ENCODE measurements around the gene FASTKD3.
A peak's percentile ranks its signal among the peaks of the same experiment; 100 is the strongest.

The FASTKD3 gene

DNA sequence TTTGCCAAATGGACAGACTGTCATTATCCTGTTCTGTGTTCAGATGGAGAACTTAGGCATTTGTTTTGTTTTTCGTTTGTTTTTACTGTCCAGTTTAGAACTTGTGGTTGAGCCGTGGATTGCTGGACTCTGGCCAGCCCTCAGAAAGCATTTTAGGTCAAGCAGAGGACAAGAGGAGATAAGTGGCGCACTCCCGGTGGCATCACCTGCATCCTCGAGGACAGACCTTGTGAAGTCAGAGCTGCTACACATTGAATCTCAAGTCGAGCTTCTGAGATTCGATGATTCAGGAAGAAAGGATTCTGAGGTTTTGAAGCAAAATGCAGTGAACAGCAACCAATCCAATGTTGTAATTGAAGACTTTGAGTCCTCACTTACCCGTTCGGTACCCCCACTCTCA lies 9.0 kb upstream of the FASTKD3 start:
- H3K9ac ChIP-seq (ENCODE audit: low read depth, low read length) = no peak overlapping the region
- peaks cover 51% of the 10 kb centered on the region for H3K36me3 ChIP-seq (ENCODE audit: insufficient read depth, low read length)
- H3K4me1 ChIP-seq (ENCODE audit: control insufficient read depth, insufficient read depth, low read length) = peaks cover 28% of the 10 kb centered on the region
- no peaks in the 10 kb centered on the region for H3K9me3 ChIP-seq (replicated peaks; ENCODE audit: low read length)
- H3K27me3 ChIP-seq (ENCODE audit: control insufficient read depth, insufficient read depth, low read length) = no peaks in the 10 kb centered on the region
- H3K4me2 ChIP-seq (ENCODE audit: low read length) = no peak overlapping the region
- H3K4me3 ChIP-seq (ENCODE audit: low read length) = no peak overlapping the region

DNA sequence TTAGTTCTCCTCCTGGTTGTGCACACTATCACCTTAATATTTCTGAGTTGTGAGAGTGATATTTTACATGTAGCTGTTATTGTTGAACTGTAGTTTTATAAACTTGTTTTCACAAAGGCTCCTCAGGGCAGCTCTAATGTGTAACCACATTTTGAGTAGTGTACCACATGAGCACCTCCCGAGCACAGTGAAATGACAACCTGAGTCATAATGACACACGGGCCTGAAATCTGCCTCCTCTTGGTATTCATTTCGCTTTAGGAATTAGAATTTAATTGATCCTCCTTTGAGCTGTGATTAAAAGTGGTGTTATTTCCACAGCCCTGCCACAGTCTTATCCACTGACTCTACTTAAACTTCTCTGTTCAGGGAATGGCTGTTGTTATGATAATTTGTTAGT lies 8.0 kb upstream of the FASTKD3 start:
- H3K27me3 ChIP-seq (ENCODE audit: control insufficient read depth, insufficient read depth, low read length) = no peaks in the 10 kb centered on the region
- H3K4me3 ChIP-seq (ENCODE audit: low read length) = no peak overlapping the region
- no peaks in the 10 kb centered on the region for H3K9me3 ChIP-seq (replicated peaks; ENCODE audit: low read length)
- H3K9ac ChIP-seq (ENCODE audit: low read depth, low read length) = peak overlapping the region; percentile 7
- H3K36me3 ChIP-seq (ENCODE audit: insufficient read depth, low read length) = peaks cover 55% of the 10 kb centered on the region
- peak overlapping the region; percentile 13 for H3K4me2 ChIP-seq (ENCODE audit: low read length)
- H3K4me1 ChIP-seq (ENCODE audit: control insufficient read depth, insufficient read depth, low read length) = peaks cover 28% of the 10 kb centered on the region

DNA sequence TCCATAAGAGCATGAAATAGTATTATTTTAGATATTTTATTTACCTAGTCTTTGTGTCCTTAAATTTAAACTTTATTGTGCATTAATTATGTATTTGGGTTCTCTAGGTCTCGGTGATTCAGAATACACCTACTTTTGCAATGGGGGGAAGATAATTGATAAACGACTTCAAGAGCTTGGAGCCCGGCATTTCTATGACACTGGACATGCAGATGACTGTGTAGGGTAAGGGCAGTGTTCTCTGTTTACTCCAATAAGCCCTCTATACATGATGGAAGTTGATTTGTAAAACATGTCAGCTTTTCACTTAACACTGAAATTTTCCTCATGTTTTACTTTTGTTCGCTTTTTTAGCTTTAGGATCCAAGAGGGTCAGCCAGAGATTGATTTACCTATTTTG lies 6.3 kb upstream of the FASTKD3 start:
- H3K4me3 ChIP-seq (ENCODE audit: low read length) = no peak overlapping the region
- H3K36me3 ChIP-seq (ENCODE audit: insufficient read depth, low read length) = peaks cover 52% of the 10 kb centered on the region
- no peaks in the 10 kb centered on the region for H3K27me3 ChIP-seq (ENCODE audit: control insufficient read depth, insufficient read depth, low read length)
- H3K9me3 ChIP-seq (replicated peaks; ENCODE audit: low read length) = no peaks in the 10 kb centered on the region
- H3K4me2 ChIP-seq (ENCODE audit: low read length) = no peak overlapping the region
- H3K9ac ChIP-seq (ENCODE audit: low read depth, low read length) = no peak overlapping the region
- H3K4me1 ChIP-seq (ENCODE audit: control insufficient read depth, insufficient read depth, low read length) = peaks cover 34% of the 10 kb centered on the region

DNA sequence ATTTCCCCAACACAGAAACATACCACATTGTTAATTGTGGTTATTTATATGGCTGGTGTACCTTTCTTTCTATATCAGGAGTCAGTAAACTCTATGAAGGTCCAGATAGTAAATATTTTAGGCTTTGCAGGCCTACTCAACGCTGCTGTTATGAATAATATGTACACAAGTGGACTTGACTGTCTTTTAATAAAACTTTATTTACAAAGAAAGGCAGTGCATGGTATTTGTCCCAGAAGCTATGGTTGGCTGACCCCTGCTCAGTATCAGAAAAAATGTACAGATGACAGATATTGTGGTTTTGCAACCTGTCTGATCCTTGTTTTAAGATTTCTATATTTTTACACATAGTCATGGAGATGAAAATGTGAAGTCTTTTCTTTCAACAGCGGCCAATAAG lies 5.8 kb upstream of the FASTKD3 start:
- Histone ChIP-seq H3K4me3 (ENCODE audit: low read length) (no peak overlapping the region), H3K36me3 (ENCODE audit: insufficient read depth, low read length) (peaks cover 47% of the 10 kb centered on the region), H3K27me3 (ENCODE audit: control insufficient read depth, insufficient read depth, low read length) (no peaks in the 10 kb centered on the region), H3K4me2 (ENCODE audit: low read length) (no peak overlapping the region), H3K9me3 (replicated peaks; ENCODE audit: low read length) (no peaks in the 10 kb centered on the region), H3K9ac (ENCODE audit: low read depth, low read length) (no peak overlapping the region), H3K4me1 (ENCODE audit: control insufficient read depth, insufficient read depth, low read length) (peaks cover 34% of the 10 kb centered on the region)

DNA sequence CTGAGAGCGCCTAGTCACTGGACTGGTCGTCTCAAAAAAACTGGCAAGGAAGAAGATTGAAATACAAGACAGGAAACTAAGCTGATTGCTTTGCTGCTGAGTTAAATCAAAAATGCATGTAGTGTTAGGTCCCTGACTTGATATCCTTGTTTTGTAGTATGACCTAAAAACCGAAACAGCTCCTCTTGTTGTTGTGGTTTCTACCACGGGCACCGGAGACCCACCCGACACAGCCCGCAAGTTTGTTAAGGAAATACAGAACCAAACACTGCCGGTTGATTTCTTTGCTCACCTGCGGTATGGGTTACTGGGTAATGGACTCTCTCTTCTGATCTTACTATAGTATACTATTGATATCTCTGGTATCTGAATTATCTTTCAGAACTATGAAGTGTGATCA lies 4.4 kb upstream of the FASTKD3 start:
- Histone ChIP-seq H3K4me2 (ENCODE audit: low read length) (no peak overlapping the region), H3K9ac (ENCODE audit: low read depth, low read length) (no peak overlapping the region), H3K9me3 (replicated peaks; ENCODE audit: low read length) (no peaks in the 10 kb centered on the region), H3K27me3 (ENCODE audit: control insufficient read depth, insufficient read depth, low read length) (no peaks in the 10 kb centered on the region), H3K4me1 (ENCODE audit: control insufficient read depth, insufficient read depth, low read length) (peaks cover 28% of the 10 kb centered on the region), H3K4me3 (ENCODE audit: low read length) (no peak overlapping the region), H3K36me3 (ENCODE audit: insufficient read depth, low read length) (peaks cover 42% of the 10 kb centered on the region)

DNA sequence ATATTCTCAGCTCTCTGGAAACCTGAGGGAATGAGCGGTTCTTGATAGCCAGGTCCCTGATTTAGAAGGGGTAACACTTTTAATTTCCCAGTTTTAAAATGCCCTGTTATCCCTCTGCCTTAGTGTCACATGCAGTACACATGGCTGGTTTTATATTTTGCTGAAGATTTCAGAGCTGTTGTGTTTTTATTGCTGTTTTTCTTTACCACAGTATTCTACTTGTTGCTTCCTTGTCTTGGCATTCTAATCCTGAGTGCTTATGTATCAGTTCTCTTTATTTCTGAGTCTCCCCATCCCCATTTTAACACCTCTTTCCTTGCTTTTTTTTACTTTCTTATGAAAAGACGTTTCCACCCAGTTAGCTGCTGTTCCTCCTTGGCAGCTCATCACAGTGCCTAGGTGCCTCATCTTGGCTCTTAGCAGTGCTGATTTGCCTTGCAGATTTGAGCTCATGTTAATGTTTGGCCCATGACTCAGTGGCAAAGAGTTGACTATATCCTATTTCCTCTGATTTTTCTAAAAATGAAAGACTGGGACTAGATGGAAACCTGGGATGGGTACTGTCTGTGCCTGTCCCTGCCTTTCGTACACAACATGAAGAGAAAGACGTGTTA lies 3.8 kb upstream of the FASTKD3 start:
- Histone ChIP-seq H3K9ac (ENCODE audit: low read depth, low read length) (no peak overlapping the region), H3K4me3 (ENCODE audit: low read length) (no peak overlapping the region)

DNA sequence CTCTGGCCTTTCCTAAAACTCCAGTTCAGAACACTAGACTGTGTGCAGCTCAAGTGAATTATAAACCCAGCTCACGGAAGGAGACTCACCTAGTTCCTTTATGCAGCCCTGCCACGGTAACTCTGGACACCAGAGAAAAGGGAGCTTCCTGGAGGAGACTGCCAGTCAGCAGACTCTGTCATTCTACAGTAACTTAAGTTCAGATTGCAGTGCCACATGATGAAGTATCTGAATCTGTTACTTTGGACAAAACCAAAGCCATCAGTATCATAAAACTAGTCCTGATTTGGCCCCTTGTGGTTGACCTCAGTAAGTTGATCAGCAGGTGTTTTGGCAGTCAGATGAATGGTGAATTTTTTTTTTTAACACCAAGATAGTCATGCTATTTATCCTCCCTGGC lies 2.8 kb upstream of the FASTKD3 start:
- peaks cover 19% of the 10 kb centered on the region for H3K4me1 ChIP-seq (ENCODE audit: control insufficient read depth, insufficient read depth, low read length)
- H3K27me3 ChIP-seq (ENCODE audit: control insufficient read depth, insufficient read depth, low read length) = no peaks in the 10 kb centered on the region
- H3K36me3 ChIP-seq (ENCODE audit: insufficient read depth, low read length) = peaks cover 32% of the 10 kb centered on the region
- H3K9ac ChIP-seq (ENCODE audit: low read depth, low read length) = no peak overlapping the region
- no peak overlapping the region for H3K4me3 ChIP-seq (ENCODE audit: low read length)
- no peaks in the 10 kb centered on the region for H3K9me3 ChIP-seq (replicated peaks; ENCODE audit: low read length)
- no peak overlapping the region for H3K4me2 ChIP-seq (ENCODE audit: low read length)

More for the DNA sequence above, 3.8 kb upstream of the FASTKD3 start:
- no peaks in the 10 kb centered on the region for H3K27me3 ChIP-seq (ENCODE audit: control insufficient read depth, insufficient read depth, low read length)
- H3K9me3 ChIP-seq (replicated peaks; ENCODE audit: low read length) = no peaks in the 10 kb centered on the region
- peaks cover 28% of the 10 kb centered on the region for H3K4me1 ChIP-seq (ENCODE audit: control insufficient read depth, insufficient read depth, low read length)
- H3K36me3 ChIP-seq (ENCODE audit: insufficient read depth, low read length) = peaks cover 36% of the 10 kb centered on the region
- no peak overlapping the region for H3K4me2 ChIP-seq (ENCODE audit: low read length)

DNA sequence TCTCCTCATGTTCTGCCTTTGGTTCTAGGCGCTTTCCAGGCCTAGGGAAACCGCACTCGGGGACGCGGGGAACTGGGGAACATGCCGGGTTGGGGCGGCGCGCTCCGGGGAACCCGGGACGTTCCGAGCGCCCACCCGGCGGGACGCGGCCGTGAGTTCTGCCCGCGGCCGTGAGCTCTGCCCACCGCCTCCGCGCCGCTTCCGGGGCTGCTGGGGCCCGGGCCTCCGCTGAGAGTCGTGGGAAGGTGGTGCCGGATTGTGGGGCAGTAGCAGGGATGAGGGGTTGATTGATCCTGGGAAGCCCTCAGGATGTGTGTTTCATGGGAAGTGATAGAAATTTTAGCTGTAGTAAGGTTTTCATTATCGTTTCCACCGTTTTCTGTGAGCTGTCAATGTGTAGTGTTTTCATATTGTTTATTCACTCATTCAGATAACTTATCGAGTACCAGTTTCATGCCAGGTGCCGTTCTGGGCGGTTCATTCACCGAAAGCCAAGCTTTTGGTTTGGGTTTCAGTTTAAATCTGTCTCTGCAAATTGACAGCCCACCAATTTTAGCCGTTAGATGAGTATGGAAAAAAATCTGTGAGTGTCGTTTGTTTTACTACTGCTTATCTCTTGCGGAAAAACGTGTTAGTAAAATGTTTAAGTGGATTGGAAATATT lies 774 bp upstream of the FASTKD3 start:
- Histone ChIP-seq H3K4me3 (ENCODE audit: low read length) (peak overlapping the region; percentile 88), H3K4me1 (ENCODE audit: control insufficient read depth, insufficient read depth, low read length) (peaks cover 13% of the 10 kb centered on the region), H3K4me2 (ENCODE audit: low read length) (peak overlapping the region; percentile 84), H3K27me3 (ENCODE audit: control insufficient read depth, insufficient read depth, low read length) (no peaks in the 10 kb centered on the region), H3K36me3 (ENCODE audit: insufficient read depth, low read length) (peaks cover 15% of the 10 kb centered on the region), H3K9ac (ENCODE audit: low read depth, low read length) (peak overlapping the region; percentile 93), H3K9me3 (replicated peaks; ENCODE audit: low read length) (no peaks in the 10 kb centered on the region)

DNA sequence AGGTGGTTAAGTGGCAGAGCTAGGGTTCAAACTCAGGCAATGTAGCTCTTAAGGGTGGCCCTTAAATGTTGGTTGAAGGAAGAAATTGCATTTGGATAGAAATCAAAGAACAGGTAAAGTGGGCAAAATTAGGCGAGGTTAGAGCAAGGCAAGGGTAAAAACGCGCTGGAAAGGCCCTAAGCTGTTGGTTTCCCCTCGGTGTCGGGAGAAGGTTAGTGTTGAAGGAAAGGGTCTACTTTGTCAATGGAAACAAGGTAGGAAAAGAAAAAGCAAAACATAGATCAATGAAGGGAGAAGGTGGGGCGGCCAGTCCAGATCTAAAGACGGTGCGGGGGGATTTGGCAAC lies 431 bp downstream of the FASTKD3 start:
- H3K36me3 ChIP-seq (ENCODE audit: insufficient read depth, low read length) = peaks cover 15% of the 10 kb centered on the region
- H3K4me3 ChIP-seq (ENCODE audit: low read length) = peak overlapping the region; percentile 88
- H3K9ac ChIP-seq (ENCODE audit: low read depth, low read length) = peak overlapping the region; percentile 93
- H3K4me2 ChIP-seq (ENCODE audit: low read length) = peak overlapping the region; percentile 95
- no peaks in the 10 kb centered on the region for H3K27me3 ChIP-seq (ENCODE audit: control insufficient read depth, insufficient read depth, low read length)
- H3K9me3 ChIP-seq (replicated peaks; ENCODE audit: low read length) = no peaks in the 10 kb centered on the region
- peaks cover 13% of the 10 kb centered on the region for H3K4me1 ChIP-seq (ENCODE audit: control insufficient read depth, insufficient read depth, low read length)

DNA sequence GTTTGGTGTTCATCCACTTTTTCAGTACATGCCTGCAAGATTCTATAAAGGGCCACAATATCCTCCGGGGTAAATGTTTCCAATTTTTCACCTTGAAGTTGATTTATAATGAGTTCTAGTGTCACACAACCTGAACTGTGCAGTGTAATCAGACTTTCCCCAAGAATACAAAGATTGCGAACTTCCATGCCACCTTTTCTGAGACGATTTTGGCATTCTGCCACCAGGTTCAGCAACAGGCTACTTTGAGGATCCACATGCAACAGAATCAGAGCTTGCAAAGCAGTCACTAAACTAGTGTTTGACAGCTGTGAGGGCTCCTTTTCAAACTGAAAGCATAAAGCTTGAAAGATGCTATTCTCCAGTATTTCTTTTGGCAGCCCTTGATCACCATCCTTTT lies 1.6 kb downstream of the FASTKD3 start:
- Histone ChIP-seq H3K27me3 (ENCODE audit: control insufficient read depth, insufficient read depth, low read length) (no peaks in the 10 kb centered on the region), H3K4me2 (ENCODE audit: low read length) (no peak overlapping the region), H3K9ac (ENCODE audit: low read depth, low read length) (no peak overlapping the region), H3K4me3 (ENCODE audit: low read length) (no peak overlapping the region), H3K36me3 (ENCODE audit: insufficient read depth, low read length) (peaks cover 15% of the 10 kb centered on the region), H3K9me3 (replicated peaks; ENCODE audit: low read length) (no peaks in the 10 kb centered on the region), H3K4me1 (ENCODE audit: control insufficient read depth, insufficient read depth, low read length) (peaks cover 13% of the 10 kb centered on the region)

DNA sequence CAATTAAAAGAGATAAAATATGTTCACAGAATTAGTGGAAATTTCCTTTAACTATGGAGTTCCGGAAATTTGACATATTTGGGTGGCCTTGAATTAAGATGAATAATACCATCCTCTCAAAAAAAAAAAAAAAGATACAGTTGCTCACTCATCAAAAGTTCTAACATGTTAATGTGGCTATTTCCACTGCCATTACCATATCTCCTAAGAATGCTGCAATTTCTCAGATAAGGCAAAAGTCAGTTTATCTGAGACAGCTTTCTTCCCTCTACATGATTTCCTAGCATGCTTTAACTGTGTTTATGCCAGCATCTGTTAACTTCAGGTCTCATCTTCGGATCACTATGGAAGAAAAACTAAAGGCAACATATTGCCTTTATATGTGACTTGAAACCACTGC lies 2.6 kb downstream of the FASTKD3 start:
- peaks cover 17% of the 10 kb centered on the region for H3K36me3 ChIP-seq (ENCODE audit: insufficient read depth, low read length)
- H3K9ac ChIP-seq (ENCODE audit: low read depth, low read length) = no peak overlapping the region
- H3K4me3 ChIP-seq (ENCODE audit: low read length) = no peak overlapping the region
- H3K27me3 ChIP-seq (ENCODE audit: control insufficient read depth, insufficient read depth, low read length) = no peaks in the 10 kb centered on the region
- peaks cover 13% of the 10 kb centered on the region for H3K4me1 ChIP-seq (ENCODE audit: control insufficient read depth, insufficient read depth, low read length)
- no peak overlapping the region for H3K4me2 ChIP-seq (ENCODE audit: low read length)
- H3K9me3 ChIP-seq (replicated peaks; ENCODE audit: low read length) = no peaks in the 10 kb centered on the region
